HL-60 (cell line): Measurements from ENCODE around the gene SUPT5H.

Source experiments
- DNase-seq, 2 experiments: peaks; one replicate each; pipeline ENCODE4 v3.0.0-alpha.2; 2010 to 2020; ENCODE audit warnings: low read depth in 1 of 2, low spot score in 1 of 2
- H3K27ac ChIP-seq: fragments of 250-450 bp; sonication (Bioruptor Pico); replicated peaks from 2 replicates; pipeline ENCODE4 v1.5.1; 2020; ENCODE audit warnings: mild to moderate bottlenecking, moderate library complexity
- H3K27me3 ChIP-seq: fragments of 250-450 bp; sonication (Bioruptor Pico); 2 replicates; pipeline ENCODE4 v1.5.1; 2021; ENCODE audit warnings: mild to moderate bottlenecking, moderate library complexity; ENCODE audit not compliant: insufficient read depth, poor library complexity, severe bottlenecking
- H3K4me3 ChIP-seq: replicated peaks from 2 replicates; pipeline ENCODE4 v1.5.1; 2011; ENCODE audit warnings: mild to moderate bottlenecking, control low read depth, low read length; ENCODE audit not compliant: insufficient read depth
- GABPA ChIP-seq: IDR thresholded peaks from 2 replicates; pipeline ENCODE4 v1.6.1; 2012; ENCODE audit warnings: low read depth
- POLR2AphosphoS5 ChIP-seq: IDR thresholded peaks from 2 replicates; pipeline ENCODE4 v1.6.1; 2012; ENCODE audit warnings: low read depth
- REST ChIP-seq: IDR thresholded peaks from 2 replicates; pipeline ENCODE4 v1.6.1; 2012; ENCODE audit warnings: low read depth; ENCODE audit not compliant: insufficient replicate concordance
- SPI1 ChIP-seq: IDR thresholded peaks from 2 replicates; pipeline ENCODE4 v1.6.1; 2012; ENCODE audit warnings: low read depth, mild to moderate bottlenecking, borderline replicate concordance
- TF ChIP-seq, protein P1 (sequence below): IDR thresholded peaks from one replicate; pipeline ENCODE4 v1.5.1; 2011; ENCODE audit warnings: low read length, control low read depth, inconsistent platforms; ENCODE audit not compliant: insufficient read depth

The SUPT5H gene

GRCh38 chr19:39420769-39421168 lies 24.6 kb upstream of the SUPT5H start:
- no peak for DNase-seq
- Histone ChIP-seq H3K27ac (no peak overlapping the region), H3K27me3 (peaks cover 15% of the 10 kb centered on the region), H3K4me3 (no peak overlapping the region)
- TF ChIP-seq SPI1, result no peak
- TF ChIP-seq REST, result no peak

GRCh38 chr19:39422020-39422419 lies 23.4 kb upstream of the SUPT5H start:
- Histone ChIP-seq H3K27me3 (peaks cover 8% of the 10 kb centered on the region), H3K4me3 (no peak overlapping the region), H3K27ac (no peak overlapping the region)
- TF ChIP-seq SPI1, result no peak
- TF ChIP-seq POLR2AphosphoS5, result no peak
- TF ChIP-seq, protein P1, sequence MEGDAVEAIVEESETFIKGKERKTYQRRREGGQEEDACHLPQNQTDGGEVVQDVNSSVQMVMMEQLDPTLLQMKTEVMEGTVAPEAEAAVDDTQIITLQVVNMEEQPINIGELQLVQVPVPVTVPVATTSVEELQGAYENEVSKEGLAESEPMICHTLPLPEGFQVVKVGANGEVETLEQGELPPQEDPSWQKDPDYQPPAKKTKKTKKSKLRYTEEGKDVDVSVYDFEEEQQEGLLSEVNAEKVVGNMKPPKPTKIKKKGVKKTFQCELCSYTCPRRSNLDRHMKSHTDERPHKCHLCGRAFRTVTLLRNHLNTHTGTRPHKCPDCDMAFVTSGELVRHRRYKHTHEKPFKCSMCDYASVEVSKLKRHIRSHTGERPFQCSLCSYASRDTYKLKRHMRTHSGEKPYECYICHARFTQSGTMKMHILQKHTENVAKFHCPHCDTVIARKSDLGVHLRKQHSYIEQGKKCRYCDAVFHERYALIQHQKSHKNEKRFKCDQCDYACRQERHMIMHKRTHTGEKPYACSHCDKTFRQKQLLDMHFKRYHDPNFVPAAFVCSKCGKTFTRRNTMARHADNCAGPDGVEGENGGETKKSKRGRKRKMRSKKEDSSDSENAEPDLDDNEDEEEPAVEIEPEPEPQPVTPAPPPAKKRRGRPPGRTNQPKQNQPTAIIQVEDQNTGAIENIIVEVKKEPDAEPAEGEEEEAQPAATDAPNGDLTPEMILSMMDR, result no peak
- TF ChIP-seq REST, result no peak
- TF ChIP-seq GABPA, result no peak
- DNase-seq, result no peak

- no peaks in the 10 kb centered on the region for H3K27me3 ChIP-seq
- no peak for DNase-seq
- no peak overlapping the region for H3K4me3 ChIP-seq
- no peak for TF ChIP-seq POLR2AphosphoS5
- TF ChIP-seq GABPA, result no peak
- TF ChIP-seq, protein P1, result no peak
- H3K27ac ChIP-seq, result no peak overlapping the region
Measured at GRCh38 chr19:39423258-39424086, 21.9 kb upstream of the SUPT5H start.

GRCh38 chr19:39424934-39425333 lies 20.4 kb upstream of the SUPT5H start:
- Histone ChIP-seq H3K27me3 (no peaks in the 10 kb centered on the region), H3K27ac (no peak overlapping the region), H3K4me3 (no peak overlapping the region)
- no peak for DNase-seq
- no peak for TF ChIP-seq GABPA
- no peak for TF ChIP-seq POLR2AphosphoS5
- TF ChIP-seq REST, result no peak
- TF ChIP-seq, protein P1, result no peak
